Measurements from ENCODE around the gene SNAPC3.
"Not testable (repeated sequence)": the region's sequence is repeated elsewhere in the genome, so short reads cannot be mapped to it uniquely, and the experiment has no call there.

Gene SNAPC3

GRCh38 chr9:15423231-15423985 is 732 bp downstream of the SNAPC3 start:
- DNase-seq: no peak

- DNase-seq: no peak
Measured at GRCh38 chr9:15426019-15426418, 3.3 kb downstream of the SNAPC3 start.

- DNase-seq: not testable (repeated sequence)
Measured at GRCh38 chr9:15427702-15428101, 5.0 kb downstream of the SNAPC3 start.

GRCh38 chr9:15430920-15431844 is 8.5 kb downstream of the SNAPC3 start:
- no peak for DNase-seq

GRCh38 chr9:15433191-15433590 is 10.5 kb downstream of the SNAPC3 start:
- DNase-seq: no peak

GRCh38 chr9:15433661-15434060 is 11.0 kb downstream of the SNAPC3 start:
- DNase-seq: no peak

- DNase-seq: no peak
Measured at GRCh38 chr9:15438891-15439290, 16.2 kb downstream of the SNAPC3 start.

GRCh38 chr9:15441841-15442240 is 19.2 kb downstream of the SNAPC3 start:
- DNase-seq: not testable (repeated sequence)

- DNase-seq: not testable (repeated sequence)
Measured at GRCh38 chr9:15442264-15442663, 19.6 kb downstream of the SNAPC3 start.

GRCh38 chr9:15444141-15444540 is 21.5 kb downstream of the SNAPC3 start:
- no peak for DNase-seq

GRCh38 chr9:15453956-15454355 is 31.3 kb downstream of the SNAPC3 start:
- DNase-seq: no peak

GRCh38 chr9:15461056-15461455 is 38.4 kb downstream of the SNAPC3 start:
- DNase-seq: no peak

- DNase-seq: no peak
Measured at GRCh38 chr9:15461601-15462000, 38.9 kb downstream of the SNAPC3 start.

- no peak for DNase-seq
Measured at GRCh38 chr9:15468145-15468544, 45.5 kb downstream of the SNAPC3 start.

GRCh38 chr9:15469406-15469805 is 46.7 kb downstream of the SNAPC3 start:
- DNase-seq: no peak

GRCh38 chr9:15469862-15470261 is 47.2 kb downstream of the SNAPC3 start:
- no peak for DNase-seq

- no peak for DNase-seq
Measured at GRCh38 chr9:15475923-15476536, 53.4 kb downstream of the SNAPC3 start.

GRCh38 chr9:15480028-15480427 is 57.4 kb downstream of the SNAPC3 start:
- DNase-seq: no peak

- DNase-seq: no peak
Measured at GRCh38 chr9:15482146-15482545, 59.5 kb downstream of the SNAPC3 start.

GRCh38 chr9:15484802-15485201 is 62.1 kb downstream of the SNAPC3 start:
- DNase-seq: no peak

GRCh38 chr9:15485836-15486666 is 63.4 kb downstream of the SNAPC3 start:
- no peak for DNase-seq

GRCh38 chr9:15491950-15492349 is 69.3 kb downstream of the SNAPC3 start:
- DNase-seq: no peak

All from activated CD4-positive, alpha-beta T cell treated with anti-CD3 and anti-CD28 coated beads, Interleukin-2, amount 50 U/mL, for 1 hour (primary cell).